ENCODE data around the gene TMEM202. TPM values are rescaled to one million over a fixed set of nuclear protein-coding genes. Genes with fewer than 3 reads are reported as not detected.
"Not testable (repeated sequence)": the region's sequence is repeated elsewhere in the genome, so short reads cannot be mapped to it uniquely, and the experiment has no call there.

The TMEM202 gene
- total and polyA plus RNA-seq, 7 donors: not detected

GRCh38 chr15:72404356-72404755 is 6.3 kb downstream of the TMEM202 start:
- Histone ChIP-seq H3K9me3 (no peaks in the 10 kb centered on the region), H3K36me3 (ENCODE audit: insufficient read depth in 1 of 2, low read depth in 1 of 2) (no peaks in the 10 kb centered on the region), H3K4me1 (no peaks in the 10 kb centered on the region), H3K27ac (no peak overlapping the region), H3K4me3 (no peak overlapping the region), H3K27me3 (ENCODE audit: insufficient read depth in 3 of 3, low read length in 2 of 3) (peaks cover 0 to 22% (median 3%) of the 10 kb centered on the region in 3 donors)
- ATAC-seq (no peak), DNase-seq (no peak)
- TF ChIP-seq CTCF (IDR thresholded peaks at IDR 0.05): no peak
- intact Hi-C loops (cut with DNase I): no loop called here
- WGBS, 3 donors: 40 to 53% (median 49%) methylated on average over 3 of the region's 3 CpGs

- DNase-seq (no peak), ATAC-seq (no peak)
- Histone ChIP-seq H3K27me3 (ENCODE audit: insufficient read depth in 3 of 3, low read length in 2 of 3) (peaks cover 0 to 22% (median 3%) of the 10 kb centered on the region in 3 donors), H3K4me3 (no peak overlapping the region), H3K4me1 (no peaks in the 10 kb centered on the region), H3K9me3 (no peaks in the 10 kb centered on the region), H3K27ac (no peak overlapping the region), H3K36me3 (ENCODE audit: insufficient read depth in 1 of 2, low read depth in 1 of 2) (no peaks in the 10 kb centered on the region)
- no peak for TF ChIP-seq CTCF (IDR thresholded peaks at IDR 0.05)
- intact Hi-C loops (cut with DNase I): no loop called here
Measured at GRCh38 chr15:72404841-72405240, 6.7 kb downstream of the TMEM202 start.

DNA sequence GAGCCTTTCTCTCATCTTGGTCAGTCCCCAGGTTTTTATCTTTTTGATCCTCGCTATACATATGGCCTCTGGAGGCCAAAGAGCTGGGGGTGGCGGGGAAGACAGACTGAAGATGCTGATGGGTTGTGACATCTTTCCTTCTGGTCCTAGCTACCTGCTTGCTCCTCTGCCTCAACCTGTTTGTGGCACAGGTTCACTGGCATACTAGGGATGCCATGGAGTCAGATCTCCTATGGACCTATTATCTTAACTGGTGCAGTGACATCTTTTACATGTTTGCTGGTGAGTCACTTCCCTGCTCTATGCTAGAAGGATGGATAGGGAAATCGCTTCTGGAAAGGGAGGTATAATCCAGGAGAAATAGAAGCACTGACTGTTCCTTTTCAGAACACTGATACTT is 8.8 kb downstream of the TMEM202 start:
- H3K4me3 ChIP-seq: no peak overlapping the region
- no peak for TF ChIP-seq CTCF (IDR thresholded peaks at IDR 0.05)
- intact Hi-C loops (cut with DNase I): no loop called here
- H3K27me3 ChIP-seq (ENCODE audit: insufficient read depth in 3 of 3, low read length in 2 of 3): peaks cover 0 to 22% (median 3%) of the 10 kb centered on the region in 3 donors
- DNase-seq (no peak), ATAC-seq (no peak)
- 69 to 78% (median 76%) methylated on average over 3 of the region's 3 CpGs for WGBS, 3 donors
- no peaks in the 10 kb centered on the region for H3K36me3 ChIP-seq (ENCODE audit: insufficient read depth in 1 of 2, low read depth in 1 of 2)
- H3K27ac ChIP-seq: no peak overlapping the region
- no peaks in the 10 kb centered on the region for H3K4me1 ChIP-seq
- peaks cover 5% of the 10 kb centered on the region for H3K9me3 ChIP-seq

GRCh38 chr15:72411111-72411510 is 13.0 kb downstream of the TMEM202 start:
- Histone ChIP-seq H3K4me3 (no peak overlapping the region), H3K36me3 (ENCODE audit: insufficient read depth in 1 of 2, low read depth in 1 of 2) (no peaks in the 10 kb centered on the region), H3K9me3 (peaks cover 5% of the 10 kb centered on the region), H3K4me1 (no peaks in the 10 kb centered on the region), H3K27me3 (ENCODE audit: insufficient read depth in 3 of 3, low read length in 2 of 3) (peaks cover 0 to 4% (median 3%) of the 10 kb centered on the region in 3 donors), H3K27ac (no peak overlapping the region)
- intact Hi-C loops (cut with DNase I): no loop called here
- no peak for ATAC-seq
- DNase-seq: no peak
- TF ChIP-seq CTCF (IDR thresholded peaks at IDR 0.05): no peak
- WGBS, 3 donors: 83 to 88% (median 87%) methylated on average over 5 of the region's 5 CpGs

- Histone ChIP-seq H3K9me3 (peaks cover 5% of the 10 kb centered on the region), H3K27ac (no peak overlapping the region), H3K4me1 (no peaks in the 10 kb centered on the region), H3K27me3 (ENCODE audit: insufficient read depth in 3 of 3, low read length in 2 of 3) (peaks cover 0 to 3% (median 3%) of the 10 kb centered on the region in 3 donors), H3K4me3 (no peak overlapping the region), H3K36me3 (ENCODE audit: insufficient read depth in 1 of 2, low read depth in 1 of 2) (no peaks in the 10 kb centered on the region)
- intact Hi-C loops (cut with DNase I): no loop called here
- DNase-seq: no peak
- ATAC-seq: no peak
- 14 to 40% (median 32%) methylated on average over 1 of the region's 1 CpG for WGBS, 3 donors
- TF ChIP-seq CTCF (IDR thresholded peaks at IDR 0.05): no peak
Measured at GRCh38 chr15:72411544-72411943, 13.4 kb downstream of the TMEM202 start.

DNA sequence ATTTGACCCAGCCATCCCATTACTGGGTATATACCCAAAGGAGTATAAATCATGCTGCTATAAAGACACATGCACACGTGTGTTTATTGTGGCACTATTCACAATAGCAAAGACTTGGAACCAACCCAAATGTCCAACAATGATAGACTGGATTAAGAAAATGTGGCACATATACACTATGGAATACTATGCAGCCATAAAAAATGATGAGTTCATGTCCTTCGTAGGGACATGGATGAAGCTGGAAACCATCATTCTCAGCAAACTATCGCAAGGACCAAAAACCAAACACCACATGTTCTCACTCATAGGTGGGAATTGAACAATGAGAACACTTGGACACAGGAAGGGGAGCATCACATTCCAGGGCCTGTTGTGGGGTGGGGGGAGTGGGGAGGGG is 15.2 kb downstream of the TMEM202 start:
- H3K27me3 ChIP-seq (ENCODE audit: insufficient read depth in 3 of 3, low read length in 2 of 3); H3K9me3 ChIP-seq; H3K4me1 ChIP-seq; DNase-seq; H3K36me3 ChIP-seq (ENCODE audit: insufficient read depth in 1 of 2, low read depth in 1 of 2); H3K4me3 ChIP-seq; intact Hi-C loops (cut with DNase I); H3K27ac ChIP-seq; ATAC-seq: not testable (repeated sequence)
- WGBS, 3 donors: 82 to 87% (median 83%) methylated on average over 2 to 3 of the region's 3 CpGs
